NT2/D1 (cell line): ENCODE data around the gene IVNS1ABP.

ENCODE experiments used
- DNase-seq: peaks from one replicate; pipeline ENCODE4 v3.0.0-alpha.2; 2011; ENCODE audit warnings: low read depth, low spot score
- H3K27me3 ChIP-seq: 2 replicates; pipeline ENCODE4 v1.6.0; 2011; ENCODE audit warnings: mild to moderate bottlenecking; ENCODE audit not compliant: insufficient read length, insufficient read depth
- H3K36me3 ChIP-seq: 2 replicates; pipeline ENCODE4 v1.6.1; 2011; ENCODE audit warnings: mild to moderate bottlenecking, low read length, mixed read lengths; ENCODE audit not compliant: insufficient read depth, insufficient read length
- H3K4me1 ChIP-seq: 2 replicates; pipeline ENCODE4 v1.5.1; 2011; ENCODE audit not compliant: insufficient read depth, insufficient read length
- H3K4me3 ChIP-seq: 2 replicates; pipeline ENCODE4 v1.5.1; 2011; ENCODE audit warnings: low read depth; ENCODE audit not compliant: insufficient read length
- H3K9ac ChIP-seq: 2 replicates; pipeline ENCODE4 v1.6.0; 2011; ENCODE audit warnings: low read depth; ENCODE audit not compliant: insufficient read length
- H3K9me3 ChIP-seq: 2 replicates; pipeline ENCODE4 v1.5.1; 2011; ENCODE audit warnings: mild to moderate bottlenecking, low read length; ENCODE audit not compliant: insufficient read depth
- SUZ12 ChIP-seq: IDR thresholded peaks from 2 replicates; pipeline ENCODE4 v1.6.1; 2011; ENCODE audit not compliant: insufficient read length, insufficient read depth; ENCODE audit errors: extremely low read depth
- YY1 ChIP-seq: IDR thresholded peaks from 2 replicates; pipeline ENCODE4 v1.6.1; 2011; ENCODE audit not compliant: insufficient read length, insufficient read depth
- ZNF274 ChIP-seq: IDR thresholded peaks from 2 replicates; pipeline ENCODE4 v1.6.1; 2011; ENCODE audit warnings: mild to moderate bottlenecking, low read depth, low read length

The IVNS1ABP gene

GRCh38 chr1:185343306-185343705 lies 26.3 kb upstream of the IVNS1ABP start:
- no peak for DNase-seq
- H3K27me3 ChIP-seq = no peaks in the 10 kb centered on the region
- TF ChIP-seq ZNF274 = no peak
- no peak for TF ChIP-seq YY1
- TF ChIP-seq SUZ12 = no peak
- no peaks in the 10 kb centered on the region for H3K36me3 ChIP-seq
- no peak overlapping the region for H3K9ac ChIP-seq
- no peaks in the 10 kb centered on the region for H3K9me3 ChIP-seq
- H3K4me1 ChIP-seq = no peaks in the 10 kb centered on the region
- no peak overlapping the region for H3K4me3 ChIP-seq

DNA sequence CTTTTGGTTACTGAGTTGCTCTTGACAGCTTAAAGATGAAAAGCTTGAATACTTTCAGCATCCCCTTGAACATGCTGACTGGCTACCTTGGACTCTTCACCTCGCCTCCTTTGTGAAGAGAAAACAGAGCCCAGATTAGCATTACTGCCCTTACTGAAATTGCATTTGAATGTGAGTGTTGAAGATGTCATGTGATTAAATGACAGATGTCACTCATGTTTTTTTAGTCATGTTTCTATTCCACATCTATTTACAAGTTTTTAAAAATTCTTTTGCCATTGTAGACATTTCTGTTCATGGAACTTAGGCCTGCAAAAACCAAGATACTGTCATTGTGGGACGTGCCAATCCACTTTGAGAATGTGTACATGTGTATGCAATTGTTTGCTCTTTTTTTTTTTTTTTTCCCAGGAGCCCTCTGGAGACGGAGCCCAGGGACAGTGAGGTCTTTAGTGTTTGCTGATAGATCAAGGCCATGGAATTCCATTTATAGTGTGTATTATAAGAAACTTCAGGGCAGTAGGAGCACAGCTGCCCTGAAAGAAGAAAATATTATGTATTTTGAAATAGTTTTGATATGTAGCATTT lies 25.7 kb upstream of the IVNS1ABP start:
- DNase-seq = no peak
- no peaks in the 10 kb centered on the region for H3K27me3 ChIP-seq
- no peaks in the 10 kb centered on the region for H3K4me1 ChIP-seq
- no peaks in the 10 kb centered on the region for H3K36me3 ChIP-seq
- no peak overlapping the region for H3K4me3 ChIP-seq
- H3K9me3 ChIP-seq = no peaks in the 10 kb centered on the region
- TF ChIP-seq YY1 = no peak
- no peak overlapping the region for H3K9ac ChIP-seq

DNA sequence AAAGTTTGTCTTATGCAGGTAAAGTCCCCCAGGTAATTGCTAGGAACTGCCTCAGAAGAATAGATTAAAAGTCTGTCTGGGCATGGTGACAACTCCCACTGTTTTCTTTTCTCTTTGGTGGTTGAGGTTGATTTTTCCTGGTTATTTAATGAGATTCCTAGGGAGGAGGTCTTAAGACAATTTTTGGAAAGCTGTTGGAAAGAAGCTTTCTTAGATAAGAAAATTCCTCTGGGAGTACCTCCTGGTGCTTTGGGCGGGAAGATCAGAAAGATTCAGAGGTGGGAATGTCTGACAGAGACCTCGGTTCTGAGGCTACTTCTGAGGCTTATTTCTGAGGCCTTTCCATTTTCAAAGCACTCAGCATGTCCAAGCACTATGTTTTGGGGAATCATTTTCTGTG lies 25.0 kb upstream of the IVNS1ABP start:
- Histone ChIP-seq H3K4me3 (no peak overlapping the region), H3K36me3 (no peaks in the 10 kb centered on the region), H3K9me3 (no peaks in the 10 kb centered on the region), H3K27me3 (no peaks in the 10 kb centered on the region), H3K4me1 (no peaks in the 10 kb centered on the region), H3K9ac (no peak overlapping the region)
- TF ChIP-seq SUZ12 = no peak
- no peak for TF ChIP-seq ZNF274
- TF ChIP-seq YY1 = no peak
- no peak for DNase-seq

DNA sequence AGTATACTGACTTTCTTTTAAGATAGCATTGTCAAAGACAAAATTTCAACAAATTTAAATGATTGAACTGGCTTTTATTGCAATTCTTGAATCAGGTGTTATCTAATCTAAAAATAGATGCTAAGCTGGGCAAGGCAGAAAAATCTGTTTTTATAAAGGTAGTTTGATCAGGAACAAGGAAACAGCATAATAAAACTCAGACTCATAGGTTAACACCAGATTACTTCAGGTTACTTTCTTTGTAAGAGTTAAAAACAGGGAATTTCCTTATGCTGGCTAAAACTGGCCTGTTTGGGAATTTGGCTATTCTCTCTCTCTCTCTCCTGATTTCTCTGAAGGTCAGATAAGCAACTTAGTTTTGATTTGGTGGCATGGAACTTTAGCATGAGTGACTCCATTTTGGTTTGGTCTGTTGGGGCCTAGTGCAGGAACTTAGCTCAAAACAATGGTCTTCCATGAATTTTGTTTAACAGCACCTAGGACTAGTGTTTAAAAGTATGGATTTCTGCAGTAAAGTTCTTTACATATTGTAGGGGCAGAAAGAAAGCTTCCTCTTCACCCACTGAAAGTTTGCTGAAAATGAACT lies 24.2 kb upstream of the IVNS1ABP start:
- Histone ChIP-seq H3K9ac (no peak overlapping the region), H3K4me1 (no peaks in the 10 kb centered on the region), H3K9me3 (no peaks in the 10 kb centered on the region), H3K27me3 (no peaks in the 10 kb centered on the region), H3K4me3 (no peak overlapping the region), H3K36me3 (no peaks in the 10 kb centered on the region)
- no peak for TF ChIP-seq SUZ12
- TF ChIP-seq ZNF274 = no peak
- no peak for TF ChIP-seq YY1
- no peak for DNase-seq

DNA sequence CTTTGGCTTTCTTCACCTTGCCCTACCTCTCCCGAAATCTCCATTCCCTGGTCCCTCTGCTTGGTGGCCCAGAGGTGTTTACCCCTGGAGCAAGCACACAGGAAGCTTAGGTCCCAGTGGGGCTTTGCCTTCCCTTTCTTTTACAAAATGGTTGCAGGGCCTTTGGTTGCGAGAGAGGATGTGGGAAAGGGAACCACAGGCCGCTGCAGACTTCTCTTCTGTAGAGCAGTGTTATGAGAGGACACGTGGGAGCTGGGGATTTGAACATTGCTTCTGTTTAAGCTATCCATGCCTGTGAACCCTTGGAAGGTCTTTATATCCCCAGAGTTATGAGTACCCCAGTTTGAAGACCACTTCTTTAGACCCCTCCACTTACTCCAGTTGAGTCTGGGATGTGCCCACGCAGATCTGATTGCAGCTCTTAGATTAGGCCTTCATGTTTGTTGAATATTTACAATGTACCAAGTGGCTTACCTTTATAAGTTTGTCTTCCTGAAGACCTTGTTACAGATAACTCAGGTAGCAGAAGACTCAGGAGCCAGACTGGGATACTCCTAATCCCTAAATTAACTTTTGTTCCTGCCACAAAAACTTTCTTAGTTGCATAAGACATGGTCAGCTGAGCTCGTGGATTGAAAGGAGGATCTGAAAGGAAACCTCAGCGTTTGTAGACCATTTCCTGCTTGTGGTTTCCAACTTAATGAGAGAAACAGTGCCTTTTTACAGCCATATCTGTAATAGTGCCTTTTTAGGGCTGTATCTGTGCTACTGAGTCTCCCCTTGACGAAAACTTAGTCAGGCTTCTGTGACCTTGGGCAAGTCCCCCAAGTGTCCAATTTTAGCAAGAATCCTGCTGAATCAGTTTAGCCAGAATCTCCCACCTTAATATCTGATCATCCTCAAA lies 21.9 kb upstream of the IVNS1ABP start:
- Histone ChIP-seq H3K9ac (no peak overlapping the region), H3K4me1 (no peaks in the 10 kb centered on the region), H3K4me3 (no peak overlapping the region), H3K27me3 (no peaks in the 10 kb centered on the region), H3K36me3 (no peaks in the 10 kb centered on the region), H3K9me3 (no peaks in the 10 kb centered on the region)
- TF ChIP-seq YY1 (no peak), SUZ12 (no peak), ZNF274 (no peak)
- no peak for DNase-seq

DNA sequence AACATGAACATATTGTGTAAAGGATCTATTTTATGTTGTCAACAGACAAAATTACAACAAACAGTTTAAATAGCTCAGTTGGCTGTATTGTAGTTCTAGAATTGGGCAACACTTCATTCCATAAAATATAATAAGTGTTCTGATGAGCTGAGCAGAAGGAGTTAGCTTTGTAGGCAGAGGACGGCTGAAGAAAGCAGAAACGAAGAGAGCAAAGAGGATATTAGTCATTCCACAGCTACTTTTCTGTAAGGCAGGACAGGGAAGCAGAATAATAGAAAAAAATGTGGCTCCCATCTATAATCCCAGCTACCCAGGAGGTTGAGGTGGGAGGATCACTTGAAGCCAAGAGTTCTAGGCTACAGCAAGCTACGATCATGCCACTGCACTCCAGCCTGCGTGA lies 20.2 kb upstream of the IVNS1ABP start:
- no peaks in the 10 kb centered on the region for H3K27me3 ChIP-seq
- H3K4me3 ChIP-seq = no peak overlapping the region
- H3K9me3 ChIP-seq = no peaks in the 10 kb centered on the region
- H3K36me3 ChIP-seq = no peaks in the 10 kb centered on the region
- H3K9ac ChIP-seq = no peak overlapping the region
- TF ChIP-seq SUZ12 = no peak
- TF ChIP-seq YY1 = no peak
- no peak for TF ChIP-seq ZNF274
- no peaks in the 10 kb centered on the region for H3K4me1 ChIP-seq
- no peak for DNase-seq

GRCh38 chr1:185334182-185334581 lies 17.1 kb upstream of the IVNS1ABP start:
- Histone ChIP-seq H3K9ac (no peak overlapping the region), H3K9me3 (no peaks in the 10 kb centered on the region), H3K4me1 (no peaks in the 10 kb centered on the region), H3K36me3 (no peaks in the 10 kb centered on the region), H3K27me3 (no peaks in the 10 kb centered on the region), H3K4me3 (no peak overlapping the region)
- TF ChIP-seq SUZ12 (no peak), YY1 (no peak), ZNF274 (no peak)
- DNase-seq = no peak
